ENCODE results near the gene THEMIS2. TPM values are rescaled to one million over a fixed set of nuclear protein-coding genes. Genes with fewer than 3 reads are reported as not detected.

The THEMIS2 gene
- total and polyA plus RNA-seq, 2 of the 13 experiments (the other 11 are each of a cell fraction or from before 2014, with no cell fraction given) = 0.38 to 1.5 TPM

GRCh38 chr1:27873671-27874384 lies 1.5 kb downstream of the THEMIS2 start:
- H3K4me3 ChIP-seq (replicated peaks in 1 of 3; ENCODE audit: insufficient read depth in 1 of 3, low read depth in 2 of 3, low read length in 3 of 3) = peak overlapping the region in 1 of 3 experiments; percentile 80; a peak in 1 of 6 replicates
- ChIA-PET CTCF (ENCODE audit: low intra/inter-chr PET ratio, low total read pairs) (no interaction called here), POLR2A (no interaction called here)
- H3K9me3 ChIP-seq (ENCODE audit: low read length) = no peaks in the 10 kb centered on the region
- in situ Hi-C loops (cut with HindIII; ENCODE audit: extremely low pct_ligation_motif_present, low pct_unique_long_range_greater_than_20kb) = no loop called here
- H3K9ac ChIP-seq (ENCODE audit: insufficient read depth, low read depth, low read length) = no peak overlapping the region; the same call in 1 of the 2 replicates
- peaks cover 34% of the 10 kb centered on the region for H3K4me1 ChIP-seq (ENCODE audit: insufficient read depth, low read length)
- 55% methylated on average over 16 of the region's 16 CpGs for WGBS (ENCODE audit: low lambda C conversion rate)
- BruUV-seq (replicated peaks) = no TSS peak
- DNase-seq (ENCODE audit: low spot score) = no peak
- TF ChIP-seq RFX5 (IDR thresholded peaks at IDR 0.05; ENCODE audit: low read depth, low read length) (no peak), ZNF652 (CRISPR knock-in tag; IDR thresholded peaks at IDR 0.05; ENCODE audit: borderline replicate concordance, low read depth) (0 out of 2 replicates have a peak, but pooled peaks have one; percentile 46)
- H3K27ac ChIP-seq (ENCODE audit: extremely low read length, insufficient read depth, low read length) = no peak overlapping the region
- peaks cover 0 to 15% of the 10 kb centered on the region in 2 experiments; a peak in 2 of 5 replicates for H3K27me3 ChIP-seq (ENCODE audit: control insufficient read depth in 1 of 2, insufficient read depth in 2 of 2, low read length in 2 of 2)
- ATAC-seq = no peak
- no peak for FAIRE-seq
- no peaks in the 10 kb centered on the region for H3K79me2 ChIP-seq (ENCODE audit: insufficient read depth, low read length)
- peak overlapping the region; percentile 99 for H3K4me2 ChIP-seq (ENCODE audit: low read depth, low read length)
- H2AFZ ChIP-seq (ENCODE audit: low read length) = no peak overlapping the region
- H3K36me3 ChIP-seq (replicated peaks in 1 of 2; ENCODE audit: control insufficient read depth in 1 of 2, insufficient read depth in 2 of 2, low read length in 2 of 2) = no peaks in the 10 kb centered on the region
- no peaks in the 10 kb centered on the region for H4K20me1 ChIP-seq (ENCODE audit: insufficient read depth, low read length)
- intact Hi-C loops (cut with micrococcal nuclease; ENCODE audit: unreplicated experiment) = no loop called here

GRCh38 chr1:27876341-27877114 lies 4.2 kb downstream of the THEMIS2 start:
- no peak overlapping the region for H3K9ac ChIP-seq (ENCODE audit: insufficient read depth, low read depth, low read length)
- in situ Hi-C loops (cut with HindIII; ENCODE audit: extremely low pct_ligation_motif_present, low pct_unique_long_range_greater_than_20kb) (no loop called here), intact Hi-C loops (cut with micrococcal nuclease; ENCODE audit: unreplicated experiment) (no loop called here)
- ChIA-PET CTCF (ENCODE audit: low intra/inter-chr PET ratio, low total read pairs) (no interaction called here), POLR2A (no interaction called here)
- H3K79me2 ChIP-seq (ENCODE audit: insufficient read depth, low read length) = no peaks in the 10 kb centered on the region
- H4K20me1 ChIP-seq (ENCODE audit: insufficient read depth, low read length) = no peaks in the 10 kb centered on the region
- FAIRE-seq (no peak), ATAC-seq (no peak), DNase-seq (ENCODE audit: low spot score) (no peak)
- no peak overlapping the region for H3K4me3 ChIP-seq (replicated peaks in 1 of 3; ENCODE audit: insufficient read depth in 1 of 3, low read depth in 2 of 3, low read length in 3 of 3)
- TF ChIP-seq ARID2 (CRISPR knock-in tag; IDR thresholded peaks at IDR 0.05; ENCODE audit: borderline replicate concordance) (no peak), HNRNPL (IDR thresholded peaks at IDR 0.05; ENCODE audit: low read depth, low read length) (peak; percentile 42; the same call in 1 of the 2 replicates)
- no TSS peak for BruUV-seq (replicated peaks)
- WGBS (ENCODE audit: low lambda C conversion rate) = 66% methylated on average over 14 of the region's 18 CpGs
- no peak overlapping the region for H3K4me2 ChIP-seq (ENCODE audit: low read depth, low read length)
- no peak overlapping the region for H3K27ac ChIP-seq (ENCODE audit: extremely low read length, insufficient read depth, low read length)
- peaks cover 21% of the 10 kb centered on the region for H3K4me1 ChIP-seq (ENCODE audit: insufficient read depth, low read length)
- peaks cover 0 to 15% of the 10 kb centered on the region in 2 experiments; a peak in 2 of 5 replicates for H3K27me3 ChIP-seq (ENCODE audit: control insufficient read depth in 1 of 2, insufficient read depth in 2 of 2, low read length in 2 of 2)
- no peaks in the 10 kb centered on the region for H3K9me3 ChIP-seq (ENCODE audit: low read length)
- H3K36me3 ChIP-seq (replicated peaks in 1 of 2; ENCODE audit: control insufficient read depth in 1 of 2, insufficient read depth in 2 of 2, low read length in 2 of 2) = no peaks in the 10 kb centered on the region
- H2AFZ ChIP-seq (ENCODE audit: low read length) = no peak overlapping the region

Measured in HepG2 (cell line).